SU-DHL-6 (cell line): Measurements from ENCODE around the gene KCNG4.

ENCODE experiments used
- H2AFZ ChIP-seq: fragments of 200-600 bp; sonication (generic); 2 replicates; pipeline ENCODE4 v1.6.1; 2014; ENCODE audit warnings: low read depth, mild to moderate bottlenecking, moderate library complexity, mixed read lengths, antibody characterized with exemption, low read length; ENCODE audit not compliant: severe bottlenecking
- H3F3A ChIP-seq: fragments of 200-600 bp; shearing (Covaris generic); 2 replicates; pipeline ENCODE4 v1.6.0; 2016; ENCODE audit warnings: antibody characterized with exemption, mild to moderate bottlenecking; ENCODE audit not compliant: insufficient read depth
- H3K27ac ChIP-seq: fragments of 200-600 bp; sonication (generic); 2 replicates; pipeline ENCODE4 v1.5.1; 2016; ENCODE audit warnings: low read depth, mild to moderate bottlenecking, low read length, moderate library complexity, mixed read lengths
- H3K27me3 ChIP-seq: fragments of 200-600 bp; sonication (generic), shearing (Covaris generic); 2 replicates; pipeline ENCODE4 v1.6.0; 2014; ENCODE audit warnings: mild to moderate bottlenecking, low read length
- H3K36me3 ChIP-seq: fragments of 200-600 bp; sonication (generic); 2 replicates; pipeline ENCODE4 v1.6.1; 2014; ENCODE audit warnings: mild to moderate bottlenecking, low read length, mixed read lengths
- H3K4me2 ChIP-seq: fragments of 300-600, 200-600 bp; shearing (Covaris generic), sonication (generic); 2 replicates; pipeline ENCODE4 v1.6.0; 2014; ENCODE audit warnings: low read length, low read depth, mild to moderate bottlenecking; ENCODE audit not compliant: poor library complexity, severe bottlenecking
- H3K4me3 ChIP-seq: fragments of 200-600 bp; sonication (generic); 2 replicates; pipeline ENCODE4 v1.5.1; 2014; ENCODE audit warnings: antibody characterized with exemption, low read length, mild to moderate bottlenecking, mixed read lengths; ENCODE audit not compliant: insufficient read depth, poor library complexity, severe bottlenecking
- H3K79me2 ChIP-seq: fragments of 200-600 bp; sonication (generic); 2 replicates; pipeline ENCODE4 v1.6.1; 2014; ENCODE audit warnings: mild to moderate bottlenecking, low read length, moderate library complexity; ENCODE audit not compliant: insufficient read depth
- H3K9ac ChIP-seq: fragments of 200-600 bp; sonication (generic); 2 replicates; pipeline ENCODE4 v1.7.0; 2014; ENCODE audit warnings: mild to moderate bottlenecking, low read length
- H3K9me2 ChIP-seq: fragments of 200-600 bp; sonication (generic); replicated peaks from 2 replicates; pipeline ENCODE4 v1.6.1; 2014; ENCODE audit warnings: low read length; ENCODE audit not compliant: insufficient read depth
- H3K9me3 ChIP-seq: fragments of 200-600 bp; sonication (generic); 2 replicates; pipeline ENCODE4 v1.6.1; 2014; ENCODE audit warnings: low read length, mixed read lengths; ENCODE audit not compliant: insufficient read depth
- H4K20me1 ChIP-seq: fragments of 200-600 bp; sonication (generic); 2 replicates; pipeline ENCODE4 v1.6.1; 2014; ENCODE audit warnings: low read depth, mild to moderate bottlenecking, antibody characterized with exemption, low read length, moderate library complexity, mixed read lengths
- EZH2phosphoT487 ChIP-seq: fragments of 200-600 bp; sonication (generic), shearing (Covaris generic); conservative IDR thresholded peaks from 2 replicates; pipeline ENCODE4 v1.6.1; 2018; ENCODE audit warnings: mild to moderate bottlenecking, antibody characterized with exemption, low read length, moderate library complexity, mixed read lengths
- TF ChIP-seq, protein P1 (sequence below): fragments of 200-600 bp; sonication (generic); IDR thresholded peaks from one replicate; pipeline ENCODE4 v1.5.1; 2017; ENCODE audit warnings: antibody characterized with exemption, mild to moderate bottlenecking, low read length, moderate library complexity; ENCODE audit not compliant: insufficient read depth, poor library complexity, severe bottlenecking

The KCNG4 gene

DNA sequence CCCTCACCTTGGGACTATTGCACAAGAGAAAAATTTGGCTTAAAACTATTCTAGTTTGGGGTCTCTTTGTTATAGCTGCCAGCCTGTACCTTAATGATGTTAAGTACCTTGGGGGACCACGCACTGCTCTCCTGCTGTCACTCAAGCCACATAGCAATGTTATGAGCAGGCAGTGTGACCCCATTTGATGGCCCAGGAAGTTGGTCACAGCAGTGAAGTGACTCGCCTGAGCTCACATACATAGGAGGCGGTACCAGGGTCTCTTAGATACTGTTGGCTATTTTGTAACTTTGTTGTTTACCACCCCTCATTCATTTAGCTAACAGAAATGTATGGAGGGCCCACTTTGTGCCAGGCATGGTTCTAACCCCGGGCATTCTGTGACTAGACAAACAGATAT lies 16.4 kb downstream of the KCNG4 start:
- Histone ChIP-seq H2AFZ (no peak overlapping the region), H4K20me1 (no peaks in the 10 kb centered on the region), H3K27me3 (no peaks in the 10 kb centered on the region), H3K79me2 (no peaks in the 10 kb centered on the region), H3K4me3 (no peak overlapping the region), H3K4me2 (no peak overlapping the region), H3K9ac (no peak overlapping the region), H3K9me2 (no peaks in the 10 kb centered on the region), H3K36me3 (no peaks in the 10 kb centered on the region), H3F3A (no peaks in the 10 kb centered on the region), H3K27ac (no peak overlapping the region), H3K9me3 (no peaks in the 10 kb centered on the region)
- TF ChIP-seq, protein P1, sequence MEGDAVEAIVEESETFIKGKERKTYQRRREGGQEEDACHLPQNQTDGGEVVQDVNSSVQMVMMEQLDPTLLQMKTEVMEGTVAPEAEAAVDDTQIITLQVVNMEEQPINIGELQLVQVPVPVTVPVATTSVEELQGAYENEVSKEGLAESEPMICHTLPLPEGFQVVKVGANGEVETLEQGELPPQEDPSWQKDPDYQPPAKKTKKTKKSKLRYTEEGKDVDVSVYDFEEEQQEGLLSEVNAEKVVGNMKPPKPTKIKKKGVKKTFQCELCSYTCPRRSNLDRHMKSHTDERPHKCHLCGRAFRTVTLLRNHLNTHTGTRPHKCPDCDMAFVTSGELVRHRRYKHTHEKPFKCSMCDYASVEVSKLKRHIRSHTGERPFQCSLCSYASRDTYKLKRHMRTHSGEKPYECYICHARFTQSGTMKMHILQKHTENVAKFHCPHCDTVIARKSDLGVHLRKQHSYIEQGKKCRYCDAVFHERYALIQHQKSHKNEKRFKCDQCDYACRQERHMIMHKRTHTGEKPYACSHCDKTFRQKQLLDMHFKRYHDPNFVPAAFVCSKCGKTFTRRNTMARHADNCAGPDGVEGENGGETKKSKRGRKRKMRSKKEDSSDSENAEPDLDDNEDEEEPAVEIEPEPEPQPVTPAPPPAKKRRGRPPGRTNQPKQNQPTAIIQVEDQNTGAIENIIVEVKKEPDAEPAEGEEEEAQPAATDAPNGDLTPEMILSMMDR = no peak
- no peak for TF ChIP-seq EZH2phosphoT487

DNA sequence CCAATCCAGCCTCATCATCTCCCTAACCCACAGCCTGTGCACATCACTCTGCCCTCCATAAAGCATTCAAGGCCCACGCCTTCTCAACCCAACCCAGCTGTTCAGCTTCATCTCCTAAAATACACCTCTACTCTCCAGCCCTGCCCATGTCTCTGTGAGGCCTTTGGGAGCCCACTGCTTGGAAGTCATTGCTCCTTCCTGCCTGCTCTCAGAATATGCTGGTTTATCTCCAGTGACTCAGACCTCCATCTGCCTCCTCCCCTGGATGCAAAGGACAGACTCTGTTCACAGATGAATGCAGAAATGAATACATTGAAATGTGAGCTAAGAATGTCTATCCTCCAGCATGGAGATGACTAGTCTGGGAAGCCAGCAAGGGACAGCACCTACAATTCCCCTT lies 19.0 kb downstream of the KCNG4 start:
- TF ChIP-seq, protein P1 = no peak
- TF ChIP-seq EZH2phosphoT487 = no peak
- Histone ChIP-seq H3K4me2 (no peak overlapping the region), H3K4me3 (no peak overlapping the region), H3K27ac (no peak overlapping the region), H3K9me3 (no peaks in the 10 kb centered on the region), H3K9ac (no peak overlapping the region), H3K9me2 (no peaks in the 10 kb centered on the region), H3F3A (no peaks in the 10 kb centered on the region), H3K27me3 (no peaks in the 10 kb centered on the region), H3K36me3 (no peaks in the 10 kb centered on the region), H2AFZ (no peak overlapping the region), H4K20me1 (no peaks in the 10 kb centered on the region), H3K79me2 (no peaks in the 10 kb centered on the region)

- Histone ChIP-seq H4K20me1 (no peaks in the 10 kb centered on the region), H3K4me3 (no peak overlapping the region), H3K79me2 (no peaks in the 10 kb centered on the region), H2AFZ (no peak overlapping the region), H3K9ac (no peak overlapping the region), H3K27ac (no peak overlapping the region), H3K4me2 (no peak overlapping the region), H3K9me2 (no peaks in the 10 kb centered on the region), H3F3A (no peaks in the 10 kb centered on the region), H3K9me3 (no peaks in the 10 kb centered on the region), H3K36me3 (no peaks in the 10 kb centered on the region), H3K27me3 (no peaks in the 10 kb centered on the region)
- TF ChIP-seq EZH2phosphoT487 = no peak
- TF ChIP-seq, protein P1 = no peak
Measured at GRCh38 chr16:84218956-84219355, 20.9 kb downstream of the KCNG4 start.
